NCI-H1436 (cell line): ENCODE data around the gene LSP1.

Source experiments
- DNase-seq: peaks from one replicate; lab custom pipeline; 2025; lab: John Stamatoyannopoulos, UW

LSP1 gene

GRCh38 chr11:1848640-1849430 is 4.0 kb upstream of the LSP1 start:
- DNase-seq = no peak

- no peak for DNase-seq
Observed at GRCh38 chr11:1851468-1852180, 1.3 kb upstream of the LSP1 start.

GRCh38 chr11:1852271-1852876 is 510 bp upstream of the LSP1 start:
- DNase-seq = no peak

- DNase-seq = no peak
Observed at GRCh38 chr11:1853376-1854131, 670 bp downstream of the LSP1 start.

DNA sequence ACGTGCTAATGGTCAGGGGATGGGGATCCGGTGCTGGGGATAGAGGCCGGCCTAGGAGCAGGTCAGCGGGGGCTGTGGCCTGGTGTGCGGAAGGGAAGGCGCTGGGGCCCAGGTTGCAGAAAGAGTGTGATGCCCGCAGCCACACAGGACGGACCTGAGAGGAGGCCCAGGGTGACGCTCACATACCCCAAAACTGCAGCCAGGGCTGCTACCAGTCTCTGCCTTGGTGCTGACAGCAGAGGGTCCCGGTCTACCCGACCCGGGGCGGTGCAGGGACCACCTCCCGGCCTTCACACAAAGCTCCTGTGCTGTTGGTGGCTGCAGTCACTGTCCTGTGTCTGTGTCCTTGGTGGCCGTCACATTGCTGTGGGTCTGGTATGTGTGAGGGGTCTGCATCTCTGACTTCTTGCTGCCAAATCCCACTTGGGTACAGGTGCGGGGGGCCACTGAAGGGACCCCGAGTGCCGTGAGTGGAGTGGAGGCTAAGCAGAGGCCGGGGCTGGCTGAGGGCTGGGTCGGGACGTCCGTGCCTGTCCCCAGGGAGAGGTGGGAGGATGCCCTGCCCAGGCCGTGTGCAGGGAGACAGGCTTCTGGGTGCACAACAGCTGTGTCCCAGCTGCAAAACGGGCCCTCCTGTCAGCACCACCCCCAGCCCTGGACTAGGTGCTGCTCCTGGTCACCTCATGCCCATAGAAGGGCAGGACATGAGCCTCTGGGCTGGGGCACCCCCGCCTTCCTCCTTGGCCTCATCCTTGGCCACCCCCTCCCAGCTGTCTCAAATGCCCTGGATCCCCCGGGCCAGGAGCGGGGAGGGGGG is 1.5 kb downstream of the LSP1 start:
- DNase-seq = no peak

DNA sequence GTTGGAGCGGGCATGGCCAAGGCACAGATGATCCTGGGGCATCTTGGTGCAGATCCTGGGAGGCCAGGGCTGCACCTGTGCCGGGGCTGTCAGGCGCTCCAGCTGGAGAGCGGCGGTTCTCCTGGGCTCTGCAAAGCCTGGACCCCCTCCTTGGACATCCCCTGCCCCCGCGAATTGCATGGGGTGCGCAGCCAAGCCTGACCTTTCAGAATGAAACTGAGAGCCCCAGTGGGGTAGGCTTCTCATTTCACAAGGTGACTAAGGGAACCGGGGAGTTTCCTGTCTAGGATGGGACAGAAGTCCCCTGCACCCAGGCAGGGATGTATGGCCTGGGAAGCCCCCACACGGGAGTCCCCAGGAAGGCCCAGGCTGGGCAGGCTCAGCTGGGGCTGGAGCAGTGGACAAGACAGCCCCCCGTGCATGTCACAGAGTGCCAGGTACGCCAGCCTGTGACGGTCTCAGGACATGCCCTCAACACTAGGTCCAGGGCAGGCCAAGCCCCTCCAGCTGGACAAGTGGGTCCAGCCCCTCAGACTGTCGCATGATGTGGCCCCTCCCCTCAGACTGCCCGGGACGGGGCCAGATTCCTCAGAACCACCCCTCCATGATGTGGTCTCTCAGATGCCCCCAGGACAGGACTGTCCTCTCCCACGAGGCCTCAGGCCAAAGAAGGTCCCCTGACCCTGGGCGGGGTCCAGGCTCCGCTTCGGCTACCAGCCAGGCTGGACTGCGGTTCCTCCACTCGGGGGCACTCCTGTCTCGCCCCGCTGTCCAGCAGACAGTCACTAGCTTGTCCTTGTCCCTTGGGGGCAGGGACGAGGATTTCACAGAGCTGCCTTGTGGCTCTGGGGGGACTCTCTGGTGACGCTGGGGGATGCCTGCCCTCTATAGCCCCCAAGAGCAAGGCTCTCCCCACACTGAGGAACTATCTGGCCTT is 2.3 kb downstream of the LSP1 start:
- no peak for DNase-seq

- no peak for DNase-seq
Observed at GRCh38 chr11:1855886-1856265, 3.0 kb downstream of the LSP1 start.

DNA sequence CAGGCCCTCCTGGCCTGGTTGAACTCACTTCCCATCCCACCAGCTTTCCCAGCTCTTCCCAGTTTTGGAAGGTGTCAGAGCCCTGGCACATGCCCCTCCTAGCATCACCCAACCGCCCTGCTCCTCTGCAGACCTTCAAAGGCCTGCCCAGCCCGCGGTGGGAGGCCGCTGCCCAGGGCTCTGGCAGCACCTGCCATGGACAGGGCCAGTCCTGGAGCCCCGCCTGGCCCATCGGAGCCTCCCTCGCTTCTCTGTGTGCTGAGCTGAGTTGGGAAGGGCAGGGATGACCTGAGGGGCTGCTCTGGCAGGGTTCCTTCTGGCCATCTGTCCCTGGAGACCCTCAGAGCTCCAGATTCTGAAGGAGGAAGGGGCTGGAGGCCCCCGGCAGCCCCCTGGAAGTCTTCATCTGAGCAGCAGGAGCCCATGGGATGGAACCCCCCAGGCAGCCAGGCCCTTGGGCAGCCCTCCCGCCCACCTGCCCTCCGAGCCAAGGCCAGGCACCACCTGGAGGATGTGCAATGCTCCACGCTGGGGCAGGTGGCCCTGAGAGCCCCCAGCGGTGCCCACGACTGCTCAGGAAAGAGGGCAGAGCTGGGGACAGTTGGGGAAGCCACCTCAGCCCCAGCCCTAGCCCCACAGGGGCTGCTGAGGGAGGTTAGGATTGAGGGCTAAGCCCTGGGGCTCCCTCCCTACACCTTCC is 3.6 kb downstream of the LSP1 start:
- DNase-seq = no peak

GRCh38 chr11:1857064-1857463 is 4.2 kb downstream of the LSP1 start:
- no peak for DNase-seq

DNA sequence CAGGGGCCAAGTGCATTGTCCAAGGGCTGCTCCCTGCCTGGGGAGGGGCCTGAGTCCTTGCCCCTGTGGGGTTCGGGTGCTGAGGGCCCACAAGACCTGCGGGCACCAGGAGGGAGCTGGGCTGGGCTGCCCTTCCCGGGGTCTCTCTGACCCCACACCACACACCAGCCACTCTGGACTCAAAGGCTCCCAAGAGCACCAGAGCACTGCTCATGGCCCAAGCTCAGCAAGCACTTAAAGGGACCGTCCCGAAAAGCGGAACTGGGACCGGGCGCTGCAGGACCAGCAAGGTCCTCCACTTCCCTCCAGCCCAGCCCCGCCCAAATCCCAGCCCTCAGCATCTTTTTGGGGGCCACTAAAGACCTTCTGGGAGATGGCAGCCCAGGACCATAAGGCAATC is 5.3 kb downstream of the LSP1 start:
- DNase-seq = no peak

- no peak for DNase-seq
Observed at GRCh38 chr11:1858576-1858975, 5.7 kb downstream of the LSP1 start.

DNA sequence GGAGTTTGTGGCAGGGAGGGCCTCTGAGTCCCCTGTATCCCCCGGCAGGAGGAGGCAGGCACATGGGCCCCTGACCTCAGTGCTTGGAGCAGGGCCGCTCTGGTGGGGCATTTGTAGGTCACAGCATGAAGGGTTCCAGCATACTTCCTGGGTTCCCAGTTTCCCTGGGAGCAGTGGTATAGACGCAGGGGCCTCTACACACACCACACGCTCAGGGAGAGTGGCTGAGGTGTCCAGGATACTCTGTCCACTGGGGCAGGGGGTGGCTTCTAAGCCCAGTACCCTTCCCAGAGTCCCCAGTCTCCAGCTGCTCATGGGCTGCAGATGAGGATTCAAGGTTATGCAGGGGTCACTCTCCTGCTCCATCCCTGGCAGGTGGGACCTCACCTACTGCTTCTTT is 6.1 kb downstream of the LSP1 start:
- DNase-seq = no peak

DNA sequence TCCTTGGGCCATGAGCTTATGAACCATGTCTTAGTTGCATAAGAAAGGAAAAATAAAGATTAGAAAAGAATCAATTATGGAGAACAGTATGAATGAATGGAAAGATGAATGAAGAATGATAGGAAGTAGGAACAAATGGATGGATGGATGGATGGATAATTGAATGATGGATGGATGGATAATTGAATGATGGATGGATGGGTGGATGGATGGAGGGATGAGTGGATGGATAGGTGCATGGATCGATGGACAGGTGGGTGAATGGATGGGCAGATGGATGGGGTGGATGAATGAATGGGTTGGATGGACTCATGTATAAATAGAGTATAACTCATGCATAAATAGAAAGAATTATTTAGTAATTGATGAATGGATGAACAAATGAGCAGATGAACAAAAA is 7.2 kb downstream of the LSP1 start:
- no peak for DNase-seq

- no peak for DNase-seq
Observed at GRCh38 chr11:1861435-1862411, 8.8 kb downstream of the LSP1 start.

DNA sequence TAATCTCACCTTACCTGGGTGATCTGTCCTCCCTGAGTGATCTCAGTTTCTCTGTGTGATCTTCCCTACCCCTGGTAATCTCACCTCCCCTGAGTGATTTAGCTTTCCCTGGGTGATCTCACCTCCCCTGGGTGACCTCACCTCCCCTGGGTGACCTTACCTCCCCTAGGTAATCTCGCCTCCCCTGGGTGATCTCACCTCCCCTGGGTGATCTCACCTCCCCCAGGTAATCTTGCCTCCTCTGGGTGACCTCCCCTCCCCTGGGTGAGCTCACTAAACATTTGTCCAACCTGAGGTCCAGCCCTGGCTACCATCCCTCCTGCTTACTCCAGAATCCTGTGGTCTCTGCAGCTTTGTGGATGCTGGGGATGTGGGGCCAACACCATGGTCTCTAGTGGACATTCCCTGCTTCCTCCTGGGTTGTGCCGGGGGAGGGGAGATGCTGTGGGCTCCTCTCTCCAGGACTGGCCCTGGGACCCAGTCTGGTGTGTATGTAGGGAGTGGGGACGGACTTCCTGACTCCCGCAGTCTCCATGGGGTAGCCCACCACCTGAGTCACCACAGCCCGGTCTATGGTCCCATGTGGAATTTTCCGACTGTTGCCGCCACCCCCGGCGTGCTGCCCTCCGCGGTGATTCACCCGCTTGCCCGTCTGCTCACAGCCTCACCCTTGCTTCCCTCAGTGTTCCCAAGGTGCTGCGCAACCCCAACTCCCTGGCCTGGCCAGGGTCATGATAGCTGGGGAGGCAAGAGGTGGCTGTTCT is 9.9 kb downstream of the LSP1 start:
- no peak for DNase-seq

- peak; percentile 45 for DNase-seq
Observed at GRCh38 chr11:1863352-1864216, 10.7 kb downstream of the LSP1 start.

DNA sequence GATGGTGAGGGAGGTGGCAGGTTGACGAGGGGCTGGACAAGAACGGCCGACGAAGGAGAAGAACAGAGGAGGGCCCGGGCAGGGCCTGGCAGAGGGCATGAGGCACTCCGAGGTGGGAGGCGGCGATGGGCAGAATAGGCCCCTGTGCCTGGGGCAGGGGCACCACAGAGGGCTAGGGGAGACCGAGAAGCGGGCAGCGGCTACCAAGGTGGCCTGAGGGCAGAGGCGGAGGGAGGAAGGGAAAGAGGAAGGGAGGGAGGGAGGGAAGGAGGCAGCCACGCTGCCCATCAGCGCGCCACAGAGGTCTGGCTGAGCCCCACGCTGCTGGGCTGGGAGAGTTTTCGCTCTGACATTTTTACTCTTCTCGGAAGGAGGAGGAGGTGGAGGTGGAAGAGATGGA is 11.3 kb downstream of the LSP1 start:
- no peak for DNase-seq
